Smooth muscle cell (in vitro differentiated cells): ENCODE measurements around the gene ARHGAP10. TPM values are rescaled to one million over a fixed set of nuclear protein-coding genes. Genes with fewer than 3 reads are reported as not detected.

ENCODE experiments used
- DNase-seq: peaks from one replicate; lab custom pipeline; 2025; ENCODE audit not compliant: unreplicated experiment; lab: John Stamatoyannopoulos, UW
- H2AFZ ChIP-seq: fragments of 200-600 bp; sonication (generic); 2 replicates; pipeline ENCODE4 v1.6.0; 2016; ENCODE audit warnings: antibody characterized with exemption, low read depth, mild to moderate bottlenecking
- H3F3A ChIP-seq: fragments of 200-600 bp; sonication (generic); 2 replicates; pipeline ENCODE4 v1.6.0; 2017; ENCODE audit warnings: antibody characterized with exemption, low read depth
- H3K27ac ChIP-seq: fragments of 200-600 bp; sonication (generic); 2 replicates; pipeline ENCODE4 v1.5.1; 2016; ENCODE audit warnings: low read depth, mild to moderate bottlenecking
- H3K27me3 ChIP-seq: fragments of 200-600 bp; sonication (generic); 2 replicates; pipeline ENCODE4 v1.6.1; 2016; ENCODE audit warnings: low read depth, mild to moderate bottlenecking
- H3K36me3 ChIP-seq: fragments of 200-600 bp; sonication (generic); 2 replicates; pipeline ENCODE4 v1.5.1; 2016; ENCODE audit warnings: low read depth
- H3K4me1 ChIP-seq: fragments of 200-600 bp; sonication (generic); 2 replicates; pipeline ENCODE4 v1.5.1; 2016; ENCODE audit warnings: low read depth
- H3K4me2 ChIP-seq: fragments of 200-600 bp; sonication (generic); 2 replicates; pipeline ENCODE4 v1.6.0; 2016; ENCODE audit warnings: mild to moderate bottlenecking
- H3K4me3 ChIP-seq: fragments of 200-600 bp; sonication (generic); 2 replicates; pipeline ENCODE4 v1.5.1; 2016; ENCODE audit warnings: mild to moderate bottlenecking
- H3K79me2 ChIP-seq: fragments of 200-600 bp; sonication (generic); 2 replicates; pipeline ENCODE4 v1.6.0; 2016; ENCODE audit warnings: low read depth, mild to moderate bottlenecking
- H3K9ac ChIP-seq: fragments of 200-600 bp; sonication (generic); 2 replicates; pipeline ENCODE4 v1.6.0; 2016; ENCODE audit warnings: low read depth
- H3K9me3 ChIP-seq: fragments of 200-600 bp; sonication (generic); replicated peaks from 2 replicates; pipeline ENCODE4 v1.5.1; 2016; ENCODE audit warnings: low read depth
- H4K20me1 ChIP-seq: fragments of 200-600 bp; sonication (generic); 2 replicates; pipeline ENCODE4 v1.6.0; 2016; ENCODE audit warnings: low read depth
- WGBS: methylation state at CpG from one replicate; pipeline ENCODE4 v1.1.7; 2016; ENCODE audit warnings: low lambda C conversion rate; 5-methylcytosine and 5-hydroxymethylcytosine counted together
- polyA plus RNA-seq: library from polyadenylated mRNA; unstranded; fragments of >200 nt; fragmentation: Nextera tagmentation; extraction: Ambion mirVana; gene quantifications from 2 replicates; pipeline ENCODE4 v1.2.1, GENCODE V29; 2016
- total RNA-seq: library from RNA; depleted of rRNA; stranded (reverse); fragments of >200 nt; gene quantifications from 2 replicates; pipeline ENCODE4 v1.2.3, GENCODE V29; 2014
- TF ChIP-seq, protein P1 (sequence below): fragments of 200-600 bp; sonication (generic); IDR thresholded peaks from 2 replicates; pipeline ENCODE4 v1.5.1; 2017; ENCODE audit warnings: borderline replicate concordance, mild to moderate bottlenecking, antibody characterized with exemption; ENCODE audit not compliant: insufficient read depth, poor library complexity, severe bottlenecking

Gene ARHGAP10, protein sequence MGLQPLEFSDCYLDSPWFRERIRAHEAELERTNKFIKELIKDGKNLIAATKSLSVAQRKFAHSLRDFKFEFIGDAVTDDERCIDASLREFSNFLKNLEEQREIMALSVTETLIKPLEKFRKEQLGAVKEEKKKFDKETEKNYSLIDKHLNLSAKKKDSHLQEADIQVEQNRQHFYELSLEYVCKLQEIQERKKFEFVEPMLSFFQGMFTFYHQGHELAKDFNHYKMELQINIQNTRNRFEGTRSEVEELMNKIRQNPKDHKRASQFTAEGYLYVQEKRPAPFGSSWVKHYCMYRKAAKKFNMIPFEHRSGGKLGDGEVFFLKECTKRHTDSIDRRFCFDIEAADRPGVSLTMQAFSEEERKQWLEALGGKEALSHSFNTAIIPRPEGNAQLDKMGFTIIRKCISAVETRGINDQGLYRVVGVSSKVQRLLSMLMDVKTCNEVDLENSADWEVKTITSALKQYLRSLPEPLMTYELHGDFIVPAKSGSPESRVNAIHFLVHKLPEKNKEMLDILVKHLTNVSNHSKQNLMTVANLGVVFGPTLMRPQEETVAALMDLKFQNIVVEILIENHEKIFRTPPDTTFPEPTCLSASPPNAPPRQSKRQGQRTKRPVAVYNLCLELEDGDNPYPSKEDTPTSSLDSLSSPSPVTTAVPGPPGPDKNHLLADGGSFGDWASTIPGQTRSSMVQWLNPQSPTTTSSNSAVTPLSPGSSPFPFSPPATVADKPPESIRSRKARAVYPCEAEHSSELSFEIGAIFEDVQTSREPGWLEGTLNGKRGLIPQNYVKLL
- 11.1 and 11.6 TPM in 2 replicates for total RNA-seq
- polyA plus RNA-seq = 6.2 and 6.7 TPM in 2 replicates

DNA sequence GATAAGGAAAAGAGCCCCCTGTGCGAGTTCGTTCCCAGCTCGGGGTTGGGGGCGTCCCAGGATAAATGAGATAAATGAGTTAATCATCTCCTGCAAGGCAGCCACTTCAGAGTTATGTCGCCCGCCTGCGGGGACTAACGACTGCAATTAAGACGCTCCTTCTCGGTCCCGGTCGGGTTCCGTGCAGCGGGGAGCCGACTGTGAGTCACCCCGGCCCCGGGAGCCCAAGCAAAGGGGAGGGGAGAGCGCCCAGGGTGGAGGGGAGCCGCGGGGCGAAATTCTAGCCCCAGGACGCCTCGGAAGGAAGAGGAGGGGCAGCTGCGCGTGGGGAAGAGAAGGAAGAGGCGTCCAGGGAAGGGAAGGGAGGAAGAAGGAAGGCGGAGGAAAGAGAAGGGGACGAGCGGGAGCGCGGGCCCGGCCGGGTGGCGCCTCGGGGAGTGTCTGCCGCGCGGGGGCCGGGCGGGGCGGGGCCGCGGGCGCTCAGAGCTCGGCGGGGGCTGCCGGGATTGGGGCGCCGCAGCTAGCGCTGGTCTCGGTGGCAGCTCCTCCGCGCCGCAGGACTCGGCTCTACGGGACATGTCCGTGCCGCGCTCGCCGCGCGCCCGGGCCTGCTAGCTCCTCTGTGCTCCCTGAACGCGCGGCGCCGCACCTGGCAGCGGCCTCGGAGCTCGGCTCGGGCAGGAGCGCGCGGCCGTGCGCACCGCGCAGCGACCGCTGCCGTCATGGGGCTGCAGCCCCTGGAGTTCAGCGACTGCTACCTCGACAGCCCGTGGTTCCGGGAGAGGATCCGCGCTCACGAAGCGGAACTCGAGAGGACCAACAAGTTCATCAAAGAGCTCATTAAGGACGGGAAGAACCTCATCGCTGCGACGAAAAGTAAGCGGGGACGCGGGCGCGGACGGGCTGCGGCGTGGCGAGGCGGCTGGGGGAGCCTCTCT is at the start of gene ARHGAP10:
TSS of gene ARHGAP10 (plus strand) at position 509 of the 938 bp plus-strand sequence. CDS start at position 723, 214 bp downstream.
- H3K79me2 ChIP-seq = peaks cover 36% of the 10 kb centered on the region
- peaks cover 10% of the 10 kb centered on the region for H4K20me1 ChIP-seq
- peaks cover 30% of the 10 kb centered on the region for H3K4me1 ChIP-seq
- peak within 1 kb of the TSS; percentile 68 for H3K9ac ChIP-seq
- H3K27me3 ChIP-seq = no peaks in the 10 kb centered on the region
- peak within 1 kb of the TSS; percentile 96 for H3K4me2 ChIP-seq
- peak; percentile 57 for DNase-seq
- H3K27ac ChIP-seq = peak within 1 kb of the TSS; percentile 63
- peak within 1 kb of the TSS; percentile 98 for H2AFZ ChIP-seq
- no peaks in the 10 kb centered on the region for H3F3A ChIP-seq
- 0% methylated on average over 65 of the region's 106 CpGs for WGBS
- TF ChIP-seq, protein P1, sequence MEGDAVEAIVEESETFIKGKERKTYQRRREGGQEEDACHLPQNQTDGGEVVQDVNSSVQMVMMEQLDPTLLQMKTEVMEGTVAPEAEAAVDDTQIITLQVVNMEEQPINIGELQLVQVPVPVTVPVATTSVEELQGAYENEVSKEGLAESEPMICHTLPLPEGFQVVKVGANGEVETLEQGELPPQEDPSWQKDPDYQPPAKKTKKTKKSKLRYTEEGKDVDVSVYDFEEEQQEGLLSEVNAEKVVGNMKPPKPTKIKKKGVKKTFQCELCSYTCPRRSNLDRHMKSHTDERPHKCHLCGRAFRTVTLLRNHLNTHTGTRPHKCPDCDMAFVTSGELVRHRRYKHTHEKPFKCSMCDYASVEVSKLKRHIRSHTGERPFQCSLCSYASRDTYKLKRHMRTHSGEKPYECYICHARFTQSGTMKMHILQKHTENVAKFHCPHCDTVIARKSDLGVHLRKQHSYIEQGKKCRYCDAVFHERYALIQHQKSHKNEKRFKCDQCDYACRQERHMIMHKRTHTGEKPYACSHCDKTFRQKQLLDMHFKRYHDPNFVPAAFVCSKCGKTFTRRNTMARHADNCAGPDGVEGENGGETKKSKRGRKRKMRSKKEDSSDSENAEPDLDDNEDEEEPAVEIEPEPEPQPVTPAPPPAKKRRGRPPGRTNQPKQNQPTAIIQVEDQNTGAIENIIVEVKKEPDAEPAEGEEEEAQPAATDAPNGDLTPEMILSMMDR = no peak
- H3K36me3 ChIP-seq = no peaks in the 10 kb centered on the region
- no peaks in the 10 kb centered on the region for H3K9me3 ChIP-seq
- H3K4me3 ChIP-seq = peak within 1 kb of the TSS; percentile 83

DNA sequence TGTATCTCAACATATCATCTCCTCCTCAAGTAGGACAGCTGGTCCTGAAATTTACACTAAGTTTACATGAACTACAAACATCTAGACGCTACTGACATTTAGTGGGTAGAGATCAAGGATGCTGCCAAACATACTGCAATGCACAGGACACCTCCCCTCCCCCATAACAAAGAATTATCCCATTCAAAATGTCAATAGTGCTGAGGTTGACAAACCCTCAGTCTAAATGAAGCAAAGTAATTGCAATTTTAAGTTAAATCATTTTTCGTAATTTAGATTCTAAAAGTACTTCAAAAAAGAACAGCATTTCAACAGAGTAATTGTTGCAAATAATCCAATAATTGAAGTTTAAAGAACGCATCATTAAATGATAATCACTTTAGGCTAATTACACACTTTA is 49.1 kb upstream of the ARHGAP10 start:
- DNase-seq = no peak
- Histone ChIP-seq H3K27ac (no peak overlapping the region), H3K9ac (peak overlapping the region; percentile 92), H3K9me3 (no peaks in the 10 kb centered on the region), H3K79me2 (peaks cover 29% of the 10 kb centered on the region), H3K27me3 (no peaks in the 10 kb centered on the region), H3K4me2 (peak overlapping the region; percentile 85), H3K4me3 (peak overlapping the region; percentile 77), H4K20me1 (no peaks in the 10 kb centered on the region), H3F3A (no peaks in the 10 kb centered on the region), H2AFZ (peak overlapping the region; percentile 95), H3K4me1 (peaks cover 15% of the 10 kb centered on the region), H3K36me3 (no peaks in the 10 kb centered on the region)
- 77% methylated on average over 3 of the region's 3 CpGs for WGBS
- TF ChIP-seq, protein P1 = no peak

DNA sequence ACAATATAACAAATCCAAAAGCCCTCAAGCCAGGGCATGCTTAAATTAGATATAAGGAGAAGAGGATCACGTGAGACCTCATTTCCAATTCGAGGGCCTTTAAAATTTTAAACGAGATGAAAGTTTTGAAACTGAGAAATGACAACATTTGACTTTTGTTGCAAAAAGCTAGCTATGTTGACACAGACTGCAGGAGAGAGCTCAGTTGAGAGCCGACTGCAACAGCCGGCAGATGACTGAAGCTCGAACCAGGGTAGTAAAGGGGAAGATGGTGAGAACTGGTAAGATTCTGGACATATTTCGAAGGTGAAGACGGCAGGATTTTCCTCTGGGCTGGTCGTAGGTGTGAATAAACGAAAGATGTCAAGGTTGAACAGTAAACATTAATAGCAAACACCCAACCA is 48.7 kb upstream of the ARHGAP10 start:
- peak; percentile 1 for DNase-seq
- H3K9me3 ChIP-seq = no peaks in the 10 kb centered on the region
- peak overlapping the region; percentile 85 for H3K4me2 ChIP-seq
- peak overlapping the region; percentile 88 for H3K27ac ChIP-seq
- peak overlapping the region; percentile 92 for H3K9ac ChIP-seq
- H4K20me1 ChIP-seq = no peaks in the 10 kb centered on the region
- 11% methylated on average over 10 of the region's 10 CpGs for WGBS
- H3K4me3 ChIP-seq = peak overlapping the region; percentile 77
- no peaks in the 10 kb centered on the region for H3F3A ChIP-seq
- peaks cover 15% of the 10 kb centered on the region for H3K4me1 ChIP-seq
- peaks cover 29% of the 10 kb centered on the region for H3K79me2 ChIP-seq
- TF ChIP-seq, protein P1 = no peak
- no peaks in the 10 kb centered on the region for H3K36me3 ChIP-seq
- no peaks in the 10 kb centered on the region for H3K27me3 ChIP-seq
- peak overlapping the region; percentile 95 for H2AFZ ChIP-seq
